ENCODE measurements around the gene OR6N1.

Gene OR6N1

GRCh38 chr1:158771950-158772866 is at the start of gene OR6N1:
TSS of gene OR6N1 (minus strand) at chr1:158772195. CDS start at chr1:158766682, 5,513 bp downstream.
- no peak for TF ChIP-seq CTCF (conservative IDR thresholded peaks at IDR 0.05)
- H3K27ac ChIP-seq = no peak within 1 kb of the TSS

GRCh38 chr1:158821723-158822122 is 49.7 kb upstream of the OR6N1 start:
- no peak overlapping the region for H3K27ac ChIP-seq
- TF ChIP-seq CTCF (conservative IDR thresholded peaks at IDR 0.05) = no peak

GRCh38 chr1:158819461-158820443 is 47.8 kb upstream of the OR6N1 start:
- no peak for TF ChIP-seq CTCF (conservative IDR thresholded peaks at IDR 0.05)
- H3K27ac ChIP-seq = no peak overlapping the region

- no peak overlapping the region for H3K27ac ChIP-seq
- no peak for TF ChIP-seq CTCF (conservative IDR thresholded peaks at IDR 0.05)
Measured at GRCh38 chr1:158818975-158819431, 47.0 kb upstream of the OR6N1 start.

GRCh38 chr1:158818560-158818959 is 46.6 kb upstream of the OR6N1 start:
- TF ChIP-seq CTCF (conservative IDR thresholded peaks at IDR 0.05) = no peak
- no peak overlapping the region for H3K27ac ChIP-seq

- H3K27ac ChIP-seq = no peak overlapping the region
- TF ChIP-seq CTCF (conservative IDR thresholded peaks at IDR 0.05) = no peak
Measured at GRCh38 chr1:158814970-158815369, 43.0 kb upstream of the OR6N1 start.

- H3K27ac ChIP-seq = no peak overlapping the region
- TF ChIP-seq CTCF (conservative IDR thresholded peaks at IDR 0.05) = no peak
Measured at GRCh38 chr1:158813164-158813563, 41.2 kb upstream of the OR6N1 start.
